NCI-H2081 treated with DMSO at 0.1 percent for 48 hours (cell line): ENCODE data around the gene PCSK9.

Experiments used
- DNase-seq: peaks from one replicate; lab custom pipeline; 2025; lab: John Stamatoyannopoulos, UW

Gene PCSK9

DNA sequence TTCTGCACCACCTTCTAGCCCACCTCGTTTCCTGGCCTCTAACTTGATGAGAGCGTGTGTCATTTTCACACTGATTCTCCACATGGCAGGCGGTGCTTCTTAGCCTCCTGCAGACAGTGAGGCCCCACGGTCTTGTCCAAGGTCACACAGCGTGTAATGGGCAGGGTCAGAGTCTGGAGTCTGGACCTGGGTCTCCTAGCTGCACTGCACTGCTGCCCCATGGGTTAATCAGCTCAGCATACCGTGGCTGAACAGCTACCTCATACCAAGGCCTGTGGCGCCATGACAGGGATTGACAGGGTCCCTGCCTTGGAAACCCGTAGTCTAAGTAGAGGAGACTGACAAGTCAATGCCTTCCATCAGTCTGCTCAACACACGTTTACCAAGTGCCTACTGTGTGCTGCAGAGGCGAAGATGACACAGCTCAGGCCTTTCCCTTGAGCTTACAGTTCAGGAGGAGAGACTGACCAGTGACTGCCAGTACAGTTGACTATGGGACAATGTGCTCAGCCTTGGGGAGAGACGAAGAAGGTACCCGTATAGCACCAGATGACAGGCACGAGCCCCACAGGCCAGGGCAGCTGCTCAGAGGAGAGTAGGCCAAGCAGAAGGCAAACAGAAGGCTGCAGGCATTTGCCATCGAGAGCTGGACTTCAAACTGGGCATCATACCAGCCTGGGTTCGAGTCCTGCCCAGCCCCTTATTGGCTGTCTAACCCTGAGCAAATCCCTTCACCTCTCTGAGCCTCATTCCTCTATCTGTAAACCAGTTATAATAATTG is 5.5 kb downstream of the PCSK9 start:
- DNase-seq = no peak

DNA sequence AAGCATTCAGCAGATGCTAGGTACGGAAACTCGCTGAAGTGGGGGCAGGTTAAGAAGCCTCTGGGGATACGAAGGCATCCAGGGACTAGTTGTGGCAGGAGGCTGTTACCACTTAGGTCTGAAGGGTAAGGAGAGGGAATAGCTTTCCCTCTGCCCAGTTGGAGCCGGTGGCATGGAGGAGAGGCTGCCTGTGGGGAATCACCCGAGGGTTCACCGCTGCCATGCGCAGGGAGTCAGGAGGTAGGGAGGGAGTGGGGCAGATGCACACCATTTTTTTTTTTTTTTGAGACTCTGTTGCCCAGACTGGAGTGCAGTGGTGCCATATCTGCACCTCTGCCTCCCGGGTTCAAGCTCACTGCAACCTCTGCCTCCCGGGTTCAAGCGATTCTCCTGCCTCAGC is 6.1 kb downstream of the PCSK9 start:
- DNase-seq = no peak

DNA sequence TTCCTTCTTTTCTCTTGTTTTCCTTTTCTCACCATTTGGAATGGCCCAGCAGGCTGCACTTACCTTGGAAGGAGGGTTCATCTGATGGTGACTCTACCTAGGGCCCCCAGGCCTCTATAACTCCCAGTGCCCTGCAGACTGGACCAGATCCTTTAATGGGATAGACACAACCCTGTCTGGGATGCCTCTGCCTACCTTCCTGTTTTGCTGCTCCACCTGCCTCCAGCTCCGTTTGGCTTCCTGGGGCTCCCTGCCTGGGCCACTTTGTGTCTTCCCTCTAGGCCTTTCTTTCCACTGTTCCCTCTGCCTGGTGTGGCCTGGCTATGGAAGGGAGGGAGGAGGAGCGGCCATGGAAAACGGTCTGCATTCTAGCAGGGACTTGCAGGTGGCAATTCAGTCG is 7.5 kb downstream of the PCSK9 start:
- no peak for DNase-seq

DNA sequence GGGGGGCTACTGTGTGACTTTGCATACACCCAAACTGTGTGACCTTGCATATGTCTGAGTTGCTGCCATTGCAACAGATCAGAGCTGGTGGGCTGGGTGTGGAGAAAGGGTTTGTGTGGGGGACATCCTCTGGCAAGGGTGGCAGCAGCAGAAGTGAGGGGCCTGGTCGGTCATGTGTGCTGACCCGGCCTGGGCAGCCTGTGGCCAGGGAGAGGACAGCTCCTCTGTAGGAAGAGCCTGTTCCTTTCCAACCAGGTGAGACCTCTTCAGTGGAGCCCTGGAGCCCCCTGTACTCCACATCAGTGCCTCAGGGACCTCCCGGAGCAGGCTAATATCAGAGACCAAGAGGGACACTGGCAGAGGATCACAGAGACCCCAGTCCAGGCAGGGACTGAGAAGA is 8.3 kb downstream of the PCSK9 start:
- DNase-seq = no peak

DNA sequence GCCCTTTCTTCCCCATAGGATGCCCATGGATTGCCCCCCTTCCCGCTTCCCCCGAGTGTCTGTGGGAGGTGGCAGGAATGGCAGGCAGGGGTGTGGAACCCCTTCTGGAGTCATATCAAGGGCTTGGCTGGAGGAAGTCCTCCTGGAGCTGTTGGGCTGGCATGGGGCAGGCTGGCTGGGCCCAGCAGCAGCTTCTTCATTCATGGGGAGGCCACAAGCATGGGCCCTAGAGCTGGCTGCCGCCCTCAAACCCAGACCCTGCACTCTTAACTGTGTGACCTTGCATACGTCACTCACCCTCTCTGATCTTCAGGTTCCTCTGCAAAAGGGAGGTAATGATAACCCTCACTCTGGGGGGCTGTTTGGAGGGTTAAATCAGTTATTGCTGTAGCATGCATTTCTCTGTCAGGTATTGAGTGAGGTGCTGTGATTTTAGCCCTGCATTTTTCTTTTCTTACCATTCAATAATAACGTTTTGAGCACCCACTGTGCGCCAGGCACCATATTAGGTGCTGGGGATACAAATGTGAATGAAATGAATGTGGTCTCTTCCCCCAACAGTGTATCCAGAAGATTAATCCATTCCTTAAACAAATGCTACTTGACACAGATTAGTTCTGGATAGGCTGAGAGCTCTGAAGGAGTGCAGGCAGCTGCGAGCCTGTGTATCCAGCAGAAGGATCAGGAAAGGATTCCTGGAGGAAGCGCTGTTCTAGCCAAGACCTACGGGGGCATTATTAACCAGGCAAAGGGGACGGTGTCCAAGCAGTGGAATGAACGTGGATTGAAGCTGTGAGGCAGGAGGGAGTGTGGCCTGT is 9.3 kb downstream of the PCSK9 start:
- no peak for DNase-seq

DNA sequence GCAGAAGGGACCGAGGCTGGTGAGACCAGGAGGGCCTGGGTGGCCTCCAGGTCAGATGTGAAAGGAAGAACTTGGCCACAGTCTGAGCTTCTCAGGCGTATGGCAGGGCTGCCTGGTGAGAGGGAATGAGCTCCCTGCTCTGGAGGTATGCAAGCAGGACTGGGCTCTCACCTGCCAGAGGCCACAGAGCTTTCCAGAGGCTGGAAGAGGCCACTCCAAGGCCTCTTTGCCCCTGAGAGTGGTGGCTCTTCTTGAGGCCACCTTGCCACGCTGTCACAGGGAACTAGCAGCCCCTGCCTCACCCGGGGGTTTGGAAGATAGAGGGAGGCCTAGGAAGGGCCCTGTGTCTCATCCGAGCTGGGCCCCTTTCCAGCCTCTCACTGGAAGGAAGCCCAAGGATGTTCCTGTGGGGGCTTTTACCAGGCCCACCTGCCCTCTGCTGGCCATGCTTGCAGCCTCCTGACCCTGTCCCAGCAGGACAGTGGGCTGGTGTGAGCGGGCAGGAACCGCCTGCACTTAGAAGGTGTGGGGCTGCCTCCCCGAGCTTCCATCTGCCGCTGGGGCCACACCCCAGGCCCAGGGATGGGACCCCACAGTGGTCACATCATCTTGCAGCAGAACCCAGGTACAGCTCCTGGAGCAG is 10.0 kb downstream of the PCSK9 start:
- no peak for DNase-seq

DNA sequence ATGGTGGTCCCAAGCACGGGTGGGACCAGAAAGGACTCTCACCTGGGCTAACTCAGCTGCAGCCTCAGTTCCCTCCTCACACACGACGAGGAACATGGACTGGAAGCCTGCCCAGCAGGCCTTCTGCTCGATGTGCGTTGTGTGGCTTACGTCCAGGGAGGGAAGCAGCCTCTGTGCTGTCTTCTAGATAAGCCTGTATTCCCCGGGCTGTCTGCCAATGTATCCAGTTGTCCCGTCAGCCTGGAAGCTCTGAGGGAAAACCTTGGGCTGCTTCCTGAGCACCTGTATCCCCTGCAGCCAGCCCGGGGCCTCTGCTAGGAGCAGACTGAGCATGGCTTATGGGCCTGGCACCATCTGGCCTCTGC is 10.5 kb downstream of the PCSK9 start:
- DNase-seq = no peak

DNA sequence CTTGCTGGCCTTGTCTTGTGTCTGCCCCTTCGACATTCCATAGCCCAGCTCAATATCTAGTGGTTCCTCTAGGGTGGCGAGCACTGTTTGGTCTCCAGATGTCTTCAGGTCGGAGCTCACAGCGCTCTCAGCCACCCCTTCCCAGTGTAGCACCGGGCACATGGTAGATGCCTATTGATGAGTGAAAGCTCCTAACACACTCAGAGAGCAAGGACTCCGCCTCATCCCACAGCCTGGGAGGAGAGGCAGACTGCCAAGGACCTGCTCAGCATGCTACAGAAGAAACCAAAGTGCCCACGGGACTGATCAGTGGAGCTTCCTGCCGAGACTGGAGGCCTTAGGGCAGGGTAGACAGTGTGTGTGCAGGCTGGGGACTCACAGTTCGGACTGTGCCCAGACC is 10.9 kb downstream of the PCSK9 start:
- DNase-seq = no peak

DNA sequence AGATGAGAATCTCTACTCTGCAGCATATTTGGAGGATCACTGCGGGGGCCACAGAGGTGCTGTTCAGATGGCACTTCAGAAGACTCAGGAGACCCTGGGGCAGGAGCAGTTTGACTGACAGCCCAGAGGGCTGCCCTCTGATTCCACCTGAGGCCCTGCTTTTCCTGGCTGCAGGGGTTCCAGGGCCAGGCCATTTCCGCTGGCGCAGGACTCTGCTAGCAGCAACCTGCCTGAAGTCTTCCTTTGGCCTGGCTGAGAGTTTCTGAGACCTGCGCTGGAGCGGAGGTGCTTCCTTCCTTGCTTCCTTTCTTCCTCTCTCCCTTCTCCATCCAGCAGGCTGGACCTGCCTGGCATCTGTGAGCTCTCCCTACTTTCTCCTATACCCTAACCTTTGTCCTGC is 11.8 kb downstream of the PCSK9 start:
- no peak for DNase-seq

DNA sequence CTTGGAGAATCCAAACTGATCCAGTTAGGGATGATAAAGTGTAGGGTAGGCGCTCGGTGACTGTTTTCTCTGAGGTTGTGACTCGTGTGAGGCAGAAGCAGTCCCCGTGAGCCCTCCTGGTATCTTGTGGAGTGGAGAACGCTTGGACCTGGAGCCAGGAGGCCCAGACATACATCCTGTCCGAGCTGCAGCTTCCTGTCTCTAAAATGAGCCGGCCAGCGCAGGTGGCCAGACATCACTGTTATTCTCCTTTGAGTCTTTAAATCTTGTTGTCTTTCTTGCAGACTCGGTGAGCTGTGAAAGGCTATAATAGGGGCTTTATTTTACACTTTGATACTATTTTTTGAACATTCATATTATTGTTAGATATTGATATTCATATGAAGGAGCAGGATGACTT is 12.3 kb downstream of the PCSK9 start:
- DNase-seq = no peak

DNA sequence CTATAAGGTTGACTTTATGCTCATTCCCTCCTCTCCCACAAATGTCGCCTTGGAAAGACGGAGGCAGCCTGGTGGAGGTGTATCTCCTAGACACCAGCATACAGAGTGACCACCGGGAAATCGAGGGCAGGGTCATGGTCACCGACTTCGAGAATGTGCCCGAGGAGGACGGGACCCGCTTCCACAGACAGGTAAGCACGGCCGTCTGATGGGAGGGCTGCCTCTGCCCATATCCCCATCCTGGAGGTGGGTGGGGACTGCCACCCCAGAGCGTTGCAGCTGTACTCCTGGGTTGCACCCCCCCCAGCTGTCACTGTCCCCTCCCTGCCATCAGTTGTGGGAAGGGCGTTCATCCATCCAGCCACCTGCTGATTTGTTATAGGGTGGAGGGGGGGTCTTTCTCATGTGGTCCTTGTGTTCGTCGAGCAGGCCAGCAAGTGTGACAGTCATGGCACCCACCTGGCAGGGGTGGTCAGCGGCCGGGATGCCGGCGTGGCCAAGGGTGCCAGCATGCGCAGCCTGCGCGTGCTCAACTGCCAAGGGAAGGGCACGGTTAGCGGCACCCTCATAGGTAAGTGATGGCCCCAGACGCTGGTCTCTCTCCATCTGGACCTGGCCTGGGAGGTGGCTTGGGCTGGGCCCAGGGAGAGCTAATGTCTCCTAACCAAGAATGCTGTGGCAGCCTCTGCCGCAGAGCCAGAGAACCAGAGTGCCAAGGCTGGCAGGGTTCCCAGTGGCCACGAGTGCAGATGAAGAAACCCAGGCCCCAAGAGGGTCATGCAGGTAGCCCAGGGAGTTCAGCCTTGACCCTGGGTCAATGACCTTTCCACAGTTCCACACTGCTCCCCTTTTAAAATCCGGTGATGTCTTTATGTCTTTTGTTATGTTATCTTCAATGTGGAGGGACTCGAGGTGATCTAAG is 13.1 kb downstream of the PCSK9 start:
- DNase-seq = no peak

DNA sequence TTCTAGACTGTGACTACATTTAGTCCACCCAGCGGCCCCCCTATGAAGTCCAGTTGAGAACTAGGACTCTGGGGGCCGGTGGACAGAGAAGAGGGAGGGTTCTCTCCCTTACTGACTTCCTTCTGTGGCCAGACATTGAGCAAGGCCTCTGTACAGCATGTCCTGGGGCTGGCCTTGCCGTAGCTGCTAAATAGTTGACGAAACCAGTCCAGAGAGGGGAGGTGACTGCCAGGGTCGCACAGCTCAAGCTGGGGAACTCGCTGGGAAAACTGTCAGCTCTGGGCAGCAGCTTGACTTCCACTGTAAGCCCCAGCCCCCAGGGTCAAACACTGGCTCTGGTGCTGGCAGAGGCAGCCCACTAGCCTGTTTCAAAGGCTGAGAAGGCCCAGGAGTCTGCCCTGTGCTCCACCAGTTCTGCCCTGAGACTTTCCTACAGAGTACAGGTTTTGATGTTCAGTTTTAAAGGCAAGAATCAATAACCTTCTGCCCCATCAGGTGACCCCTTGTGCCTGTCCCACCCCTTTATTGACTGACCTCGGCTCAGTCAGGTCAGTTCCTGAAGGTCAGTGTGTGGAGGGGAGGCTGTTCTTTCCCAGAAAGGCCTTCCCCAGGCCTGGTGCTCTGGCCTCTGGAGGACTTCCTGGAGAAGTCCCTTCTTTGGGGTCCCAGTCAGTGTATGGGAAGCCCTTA is 14.1 kb downstream of the PCSK9 start:
- DNase-seq = no peak

DNA sequence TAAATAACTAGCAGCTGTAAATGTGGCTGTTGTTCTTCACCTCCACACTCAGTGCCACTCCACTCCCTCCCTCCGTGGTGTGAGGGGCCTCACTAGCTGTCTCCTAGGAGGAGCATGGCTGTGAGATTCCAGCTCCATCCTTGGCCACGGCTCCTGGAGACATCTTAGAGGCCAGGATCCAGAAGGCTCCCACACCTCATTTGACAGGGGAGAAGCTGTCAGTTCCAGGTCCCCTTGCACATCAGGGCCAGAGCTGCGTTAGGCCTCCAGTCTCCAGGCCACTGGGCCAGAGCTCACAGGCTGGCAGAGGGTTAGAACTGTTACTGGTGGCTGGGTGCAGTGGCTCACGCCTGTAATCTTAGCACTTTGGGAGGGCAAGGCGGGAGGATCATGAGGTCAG is 15.0 kb downstream of the PCSK9 start:
- DNase-seq = no peak

DNA sequence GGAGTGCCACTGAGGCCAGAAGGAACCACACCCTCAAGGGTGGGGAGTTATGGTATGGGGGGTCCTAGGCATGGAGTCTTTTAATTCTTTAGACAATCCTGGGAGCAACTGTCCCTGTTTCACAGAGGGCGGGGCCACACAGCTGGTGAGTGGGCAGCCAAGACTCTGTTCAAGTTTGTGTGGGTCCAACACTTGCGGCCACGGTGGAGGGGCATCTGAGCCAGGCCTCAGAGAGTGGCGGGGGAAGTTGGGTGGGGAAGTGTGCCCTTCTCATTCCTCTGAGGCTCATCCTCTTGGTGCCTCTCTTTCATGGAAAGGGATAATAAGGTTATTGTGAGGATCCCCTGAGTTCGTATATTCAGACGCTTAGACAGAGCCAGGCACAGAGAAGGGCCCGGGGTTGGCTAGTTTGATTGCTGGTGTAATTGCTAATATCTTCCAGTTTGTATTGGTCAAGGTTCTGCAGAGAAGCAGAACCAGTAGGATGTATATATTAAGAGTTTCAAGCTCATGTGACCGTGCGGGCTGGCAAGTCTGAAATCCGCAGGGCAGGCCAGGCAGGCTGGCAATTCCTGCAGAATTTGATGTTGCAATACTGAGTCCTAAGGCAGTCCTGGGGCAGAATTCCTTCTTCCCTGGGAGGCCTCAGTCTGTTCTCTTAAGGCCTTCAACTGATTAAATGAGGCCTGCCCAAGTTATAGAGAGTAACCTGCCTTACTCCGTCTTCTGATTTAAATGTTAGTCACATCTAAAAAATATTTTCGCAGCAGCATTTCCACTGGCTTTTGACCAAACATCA is 15.9 kb downstream of the PCSK9 start:
- no peak for DNase-seq

DNA sequence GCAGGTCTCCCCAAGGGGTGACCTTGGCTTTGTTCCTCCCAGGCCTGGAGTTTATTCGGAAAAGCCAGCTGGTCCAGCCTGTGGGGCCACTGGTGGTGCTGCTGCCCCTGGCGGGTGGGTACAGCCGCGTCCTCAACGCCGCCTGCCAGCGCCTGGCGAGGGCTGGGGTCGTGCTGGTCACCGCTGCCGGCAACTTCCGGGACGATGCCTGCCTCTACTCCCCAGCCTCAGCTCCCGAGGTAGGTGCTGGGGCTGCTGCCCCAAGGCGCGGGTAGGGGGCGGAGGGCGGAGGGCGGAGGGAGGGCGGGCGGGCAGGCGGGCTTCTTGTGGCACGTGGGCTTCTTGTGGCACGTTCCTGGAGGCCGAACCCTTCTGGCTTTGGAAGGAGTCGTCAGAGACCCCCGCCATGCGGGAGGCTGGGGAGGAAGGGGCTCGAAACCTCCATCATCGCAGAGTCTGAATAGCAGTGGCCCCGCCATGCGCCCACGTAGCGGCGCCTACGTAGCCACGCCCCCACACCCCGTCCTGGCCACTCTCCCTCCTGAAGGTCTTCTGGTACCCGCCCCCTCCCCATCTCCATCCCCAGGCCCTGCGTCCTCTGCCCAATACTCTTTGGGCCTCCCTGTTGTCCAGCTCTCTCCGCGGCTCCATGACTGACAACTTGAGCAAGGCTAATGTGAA is 16.7 kb downstream of the PCSK9 start:
- DNase-seq = no peak

DNA sequence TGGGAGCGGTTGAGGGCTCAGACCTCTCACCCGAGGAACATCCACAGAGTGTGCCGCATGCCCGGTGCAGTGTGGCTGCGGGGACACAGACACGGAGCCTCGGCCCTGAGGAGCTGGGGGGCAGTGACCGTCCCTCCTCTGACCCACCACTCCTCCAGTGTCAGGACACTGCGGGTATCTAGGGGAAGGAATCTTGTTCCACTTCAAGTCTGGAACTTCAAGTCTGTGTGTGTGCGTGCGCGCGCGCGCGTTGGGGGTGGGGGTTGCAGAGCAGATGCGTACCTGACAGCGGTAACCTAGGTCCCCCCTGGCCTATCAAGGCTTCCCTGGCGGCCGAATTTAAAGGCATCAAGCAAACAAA is 17.3 kb downstream of the PCSK9 start:
- no peak for DNase-seq

DNA sequence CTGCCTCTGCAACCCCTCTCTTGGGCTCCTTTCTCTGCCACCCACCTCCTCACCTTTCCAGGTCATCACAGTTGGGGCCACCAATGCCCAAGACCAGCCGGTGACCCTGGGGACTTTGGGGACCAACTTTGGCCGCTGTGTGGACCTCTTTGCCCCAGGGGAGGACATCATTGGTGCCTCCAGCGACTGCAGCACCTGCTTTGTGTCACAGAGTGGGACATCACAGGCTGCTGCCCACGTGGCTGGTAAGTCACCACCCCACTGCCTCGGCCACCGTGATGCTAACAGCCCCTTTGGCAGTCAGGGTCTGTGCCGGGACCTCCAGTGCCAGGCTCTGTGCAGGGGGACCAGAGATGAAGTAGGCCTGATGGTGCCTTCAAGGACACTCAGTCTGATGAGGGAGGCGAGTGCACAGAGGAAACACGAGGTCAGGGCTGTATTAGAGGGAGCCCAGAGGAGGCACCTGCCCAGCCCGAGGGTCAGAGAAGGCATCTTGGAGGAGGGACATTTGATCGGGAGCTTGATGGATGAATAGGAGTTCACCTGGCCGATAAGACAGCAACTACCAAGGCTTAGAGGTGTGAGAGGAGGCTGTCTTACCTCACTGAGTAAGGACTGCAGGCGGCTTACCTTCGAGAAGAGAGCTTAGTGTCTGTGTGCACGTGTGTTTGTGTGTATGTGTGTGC is 18.1 kb downstream of the PCSK9 start:
- no peak for DNase-seq

DNA sequence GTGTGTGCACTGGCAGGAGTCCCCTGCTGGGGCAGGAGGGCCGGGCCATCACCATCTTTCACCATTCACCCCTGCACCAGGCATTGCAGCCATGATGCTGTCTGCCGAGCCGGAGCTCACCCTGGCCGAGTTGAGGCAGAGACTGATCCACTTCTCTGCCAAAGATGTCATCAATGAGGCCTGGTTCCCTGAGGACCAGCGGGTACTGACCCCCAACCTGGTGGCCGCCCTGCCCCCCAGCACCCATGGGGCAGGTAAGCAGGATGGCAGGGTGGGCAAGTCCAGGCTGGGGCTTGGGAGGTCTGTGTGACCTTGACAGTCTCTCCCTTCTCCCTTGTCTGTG is 18.6 kb downstream of the PCSK9 start:
- DNase-seq = no peak

DNA sequence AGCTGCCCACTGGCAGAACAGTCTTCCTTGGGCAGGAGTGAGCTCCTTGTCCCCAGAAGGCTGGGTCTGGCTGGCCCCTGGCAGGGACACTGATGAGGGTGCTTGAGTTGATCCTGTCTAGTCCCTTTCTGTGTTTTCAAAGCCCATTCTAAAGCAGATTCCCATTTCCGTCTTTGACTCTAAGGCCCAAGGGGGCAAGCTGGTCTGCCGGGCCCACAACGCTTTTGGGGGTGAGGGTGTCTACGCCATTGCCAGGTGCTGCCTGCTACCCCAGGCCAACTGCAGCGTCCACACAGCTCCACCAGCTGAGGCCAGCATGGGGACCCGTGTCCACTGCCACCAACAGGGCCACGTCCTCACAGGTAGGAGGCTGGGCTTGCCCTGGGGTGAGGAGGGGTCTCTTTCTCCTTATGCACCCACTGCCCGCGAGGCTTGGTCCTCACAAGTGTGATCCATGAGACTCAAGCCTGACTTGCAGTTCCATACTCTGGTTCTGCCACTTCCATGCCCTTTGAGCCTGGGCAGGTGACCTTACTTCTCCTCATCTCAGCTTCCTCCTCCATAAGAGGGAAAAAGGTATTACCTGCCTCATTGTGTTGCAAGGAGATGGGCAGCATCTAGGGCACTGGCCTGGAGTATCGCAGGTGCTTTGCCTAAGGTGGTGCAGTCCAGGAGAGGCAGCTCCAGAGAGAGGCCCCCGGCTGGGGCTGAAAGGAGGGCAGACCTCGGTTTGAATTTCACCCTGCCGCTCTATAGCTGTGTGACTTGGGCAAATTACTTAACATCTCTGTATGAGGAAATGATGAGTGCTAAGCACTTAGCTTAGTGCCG is 20.2 kb downstream of the PCSK9 start:
- no peak for DNase-seq
